Liver (tissue), 9 donors: ENCODE results near the gene RSPRY1. TPM values are rescaled to one million over a fixed set of nuclear protein-coding genes. Genes with fewer than 3 reads are reported as not detected.

ENCODE experiments used
- DNase-seq: peaks from one replicate; pipeline ENCODE4 v3.0.0-alpha.2; 2017; ENCODE audit warnings: low spot score
- H3K27ac ChIP-seq, 2 donors: one replicate each; pipeline ENCODE4 v1.7.0; 2013; ENCODE audit warnings: inconsistent platforms in 2 of 2, low read length in 2 of 2, control low read depth in 1 of 2, low read depth in 1 of 2, mild to moderate bottlenecking in 1 of 2
- H3K27me3 ChIP-seq, 4 donors: one replicate each; pipeline versions ENCODE4 v1.6.1 to v1.7.0; 2013; ENCODE audit warnings: low read length in 3 of 4, inconsistent platforms in 1 of 4, mild to moderate bottlenecking in 1 of 4, moderate library complexity in 1 of 4; ENCODE audit not compliant: control insufficient read depth in 4 of 4, insufficient read depth in 4 of 4
- H3K36me3 ChIP-seq, 4 donors: one replicate each; pipeline versions ENCODE4 v1.6.1 to v1.7.0; 2013; ENCODE audit warnings: low read length in 3 of 4, mild to moderate bottlenecking in 3 of 4, low read depth in 1 of 4, moderate library complexity in 1 of 4; ENCODE audit not compliant: control insufficient read depth in 4 of 4, insufficient read depth in 3 of 4
- H3K4me1 ChIP-seq, 4 donors: one replicate each; pipeline versions ENCODE4 v1.6.1 to v1.7.0; 2013; ENCODE audit warnings: low read length in 3 of 4, mild to moderate bottlenecking in 3 of 4, moderate library complexity in 1 of 4; ENCODE audit not compliant: control insufficient read depth in 4 of 4, insufficient read depth in 4 of 4
- H3K4me3 ChIP-seq, 3 donors: one replicate each; pipeline versions ENCODE4 v1.6.1 to v1.7.0; 2013; ENCODE audit warnings: low read length in 3 of 3, control low read depth in 1 of 3, low read depth in 1 of 3, mild to moderate bottlenecking in 1 of 3
- H3K9ac ChIP-seq, 2 donors: one replicate each; pipeline ENCODE4 v1.7.0; 2013; ENCODE audit warnings: low read length in 2 of 2, mild to moderate bottlenecking in 2 of 2, moderate library complexity in 2 of 2, control low read depth in 1 of 2, low read depth in 1 of 2
- H3K9me3 ChIP-seq, 4 donors: one replicate each; pipeline versions ENCODE4 v1.6.1 to v1.7.0; 2013; ENCODE audit warnings: low read length in 3 of 4; ENCODE audit not compliant: control insufficient read depth in 4 of 4
- EGR1 ChIP-seq, 2 donors: IDR thresholded peaks; 2 replicates each; pipeline ENCODE4 v1.6.1; 2016 to 2018; ENCODE audit warnings: antibody characterized with exemption in 2 of 2, low read depth in 2 of 2
- FOXA1 ChIP-seq: IDR thresholded peaks from 2 replicates; pipeline ENCODE4 v1.6.1; 2016; ENCODE audit warnings: antibody characterized with exemption
- FOXA2 ChIP-seq: IDR thresholded peaks from 2 replicates; pipeline ENCODE4 v1.6.1; 2016; ENCODE audit warnings: antibody characterized with exemption
- GABPA ChIP-seq, 2 donors: IDR thresholded peaks in 1 of 2; conservative IDR thresholded peaks in 1 of 2; 2 replicates each; pipeline ENCODE4 v1.6.1; 2016; ENCODE audit warnings: antibody characterized with exemption in 2 of 2, mild to moderate bottlenecking in 1 of 2, moderate library complexity in 1 of 2
- HNF4G ChIP-seq: IDR thresholded peaks from 2 replicates; pipeline ENCODE4 v1.6.1; 2016; ENCODE audit warnings: antibody characterized with exemption
- JUND ChIP-seq, 2 donors: IDR thresholded peaks; 2 replicates each; pipeline ENCODE4 v1.6.1; 2016; ENCODE audit warnings: antibody characterized with exemption in 2 of 2
- NR2F2 ChIP-seq: IDR thresholded peaks from 2 replicates; pipeline ENCODE4 v1.6.1; 2016; ENCODE audit warnings: antibody characterized with exemption
- RAD21 ChIP-seq, 2 donors: IDR thresholded peaks; 2 replicates each; pipeline ENCODE4 v1.6.1; 2016; ENCODE audit warnings: antibody characterized with exemption in 2 of 2, mild to moderate bottlenecking in 2 of 2
- RXRA ChIP-seq, 2 donors: IDR thresholded peaks; 2 replicates each; pipeline ENCODE4 v1.6.1; 2017 to 2018; ENCODE audit warnings: antibody characterized with exemption in 2 of 2, mild to moderate bottlenecking in 1 of 2
- SP1 ChIP-seq: IDR thresholded peaks from 2 replicates; pipeline ENCODE4 v1.6.1; 2018; ENCODE audit warnings: antibody characterized with exemption, mild to moderate bottlenecking
- TAF1 ChIP-seq: conservative IDR thresholded peaks from 2 replicates; pipeline ENCODE4 v1.6.1; 2016; ENCODE audit warnings: antibody characterized with exemption, mild to moderate bottlenecking
- WGBS: extraction: QIAGEN DNeasy Blood & Tissue Kit; methylation state at CpG from one replicate; pipeline ENCODE4 v1.1.7; 2013; 5-methylcytosine and 5-hydroxymethylcytosine counted together
- polyA plus RNA-seq, 2 donors: library from polyadenylated mRNA; stranded (reverse) in 1 of 2; unstranded in 1 of 2; fragments of 200-250 nt in 1 of 2; fragments of >200 nt in 1 of 2; fragmentation: Nextera tagmentation in 1 of 2; extraction: Ambion mirVana in 1 of 2; gene quantifications; one replicate each; pipeline versions ENCODE4 v1.2.1 to v1.2.3, GENCODE V29; 2013 to 2015
- total RNA-seq, 2 donors: library from RNA; depleted of rRNA; stranded (reverse); fragments of >200 nt; gene quantifications; one replicate each; pipeline ENCODE4 v1.2.3, GENCODE V29; 2014
- TF ChIP-seq, protein P1 (sequence below): IDR thresholded peaks from 2 replicates; pipeline ENCODE4 v1.6.1; 2016; ENCODE audit warnings: antibody characterized with exemption
- TF ChIP-seq, protein P2 (sequence below): IDR thresholded peaks from 2 replicates; pipeline ENCODE4 v1.6.1; 2016; ENCODE audit warnings: antibody characterized with exemption
- TF ChIP-seq, protein P3 (sequence below): IDR thresholded peaks from 2 replicates; pipeline ENCODE4 v1.6.1; 2016; ENCODE audit warnings: antibody characterized with exemption, mild to moderate bottlenecking
- TF ChIP-seq, protein P4 (sequence below): IDR thresholded peaks from 2 replicates; pipeline ENCODE4 v1.6.1; 2016; ENCODE audit warnings: antibody characterized with exemption
- donor health status: healthy.
- donor health status: healthy.
- donor health status: healthy.
- donor health status: healthy.
- donor health status: healthy.

RSPRY1 gene
- total and polyA plus RNA-seq, 4 donors, result 10.9 to 27.6 (median 20.2) TPM

DNA sequence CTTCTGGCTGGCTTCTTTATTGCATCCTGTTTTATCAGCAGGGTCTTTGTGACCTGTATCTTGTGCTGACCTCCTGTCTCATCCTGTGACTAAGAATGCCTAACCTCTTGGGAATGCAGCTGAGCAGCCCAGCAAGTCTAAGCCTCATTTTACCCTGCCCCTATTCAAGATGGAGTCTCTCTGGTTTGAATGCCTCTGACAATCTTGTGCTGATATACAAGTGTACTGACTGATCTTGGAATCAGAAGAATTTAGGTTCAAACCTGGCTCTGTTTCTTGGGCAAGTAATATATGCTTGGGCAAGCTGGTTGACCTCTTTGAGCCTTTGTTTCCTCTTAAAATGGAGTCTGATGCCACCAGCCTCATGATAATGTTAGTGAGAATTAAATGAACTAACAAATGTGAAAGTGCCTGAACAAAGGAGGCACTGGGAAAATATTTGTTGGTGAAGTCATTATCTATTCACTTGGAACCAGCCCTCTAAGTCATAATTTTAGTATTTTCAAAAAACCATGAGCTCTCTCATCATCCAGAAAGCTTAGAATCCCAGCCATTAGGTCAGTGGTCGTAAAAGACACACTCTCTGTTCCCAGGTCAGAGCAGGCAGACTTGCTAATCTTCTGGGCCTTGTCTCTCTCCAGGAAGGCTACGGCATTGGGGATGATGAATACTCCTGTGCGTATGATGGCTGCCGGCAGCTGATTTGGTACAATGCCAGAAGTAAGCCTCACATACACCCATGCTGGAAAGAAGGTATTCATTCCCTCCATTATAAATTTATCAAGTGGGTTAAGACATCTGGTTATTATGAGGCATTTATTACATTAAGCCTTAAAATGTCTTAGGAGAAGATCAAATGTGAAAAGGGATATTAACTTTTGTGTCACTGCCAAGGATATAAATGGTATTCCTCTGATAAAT is 40.8 kb downstream of the RSPRY1 start (continued):
- TF ChIP-seq, protein P1, sequence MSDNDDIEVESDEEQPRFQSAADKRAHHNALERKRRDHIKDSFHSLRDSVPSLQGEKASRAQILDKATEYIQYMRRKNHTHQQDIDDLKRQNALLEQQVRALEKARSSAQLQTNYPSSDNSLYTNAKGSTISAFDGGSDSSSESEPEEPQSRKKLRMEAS, result no peak
- TF ChIP-seq, protein P2, sequence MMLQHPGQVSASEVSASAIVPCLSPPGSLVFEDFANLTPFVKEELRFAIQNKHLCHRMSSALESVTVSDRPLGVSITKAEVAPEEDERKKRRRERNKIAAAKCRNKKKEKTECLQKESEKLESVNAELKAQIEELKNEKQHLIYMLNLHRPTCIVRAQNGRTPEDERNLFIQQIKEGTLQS, result no peak

DNA sequence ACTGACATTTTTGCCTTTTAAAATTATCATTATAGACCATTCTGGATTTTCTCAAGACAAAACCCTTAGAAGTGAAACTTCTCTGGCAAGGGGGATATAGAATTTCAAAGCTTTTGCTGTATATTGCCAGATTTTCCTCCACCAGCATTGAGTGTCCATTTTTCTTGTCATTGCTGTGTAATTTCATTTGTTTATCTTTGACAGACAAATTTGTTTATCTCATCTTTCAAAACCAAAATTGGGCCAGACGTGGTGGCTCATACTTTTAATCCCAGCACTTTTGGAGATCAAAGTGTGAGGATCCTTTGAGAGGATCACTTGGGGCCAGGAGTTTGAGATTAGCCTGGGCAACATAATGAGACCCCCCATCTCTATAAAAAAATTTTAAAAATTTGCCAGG is 43.0 kb downstream of the RSPRY1 start:
- Histone ChIP-seq H3K27me3 (no peaks in the 10 kb centered on the region), H3K4me3 (no peak overlapping the region), H3K27ac (no peak overlapping the region), H3K9me3 (no peaks in the 10 kb centered on the region), H3K36me3 (peaks cover 26 to 78% (median 64%) of the 10 kb centered on the region in 4 donors), H3K9ac (no peak overlapping the region), H3K4me1 (no peaks in the 10 kb centered on the region)
- WGBS, result 78% methylated on average over 1 of the region's 1 CpG
- no peak for DNase-seq
- TF ChIP-seq, protein P3, sequence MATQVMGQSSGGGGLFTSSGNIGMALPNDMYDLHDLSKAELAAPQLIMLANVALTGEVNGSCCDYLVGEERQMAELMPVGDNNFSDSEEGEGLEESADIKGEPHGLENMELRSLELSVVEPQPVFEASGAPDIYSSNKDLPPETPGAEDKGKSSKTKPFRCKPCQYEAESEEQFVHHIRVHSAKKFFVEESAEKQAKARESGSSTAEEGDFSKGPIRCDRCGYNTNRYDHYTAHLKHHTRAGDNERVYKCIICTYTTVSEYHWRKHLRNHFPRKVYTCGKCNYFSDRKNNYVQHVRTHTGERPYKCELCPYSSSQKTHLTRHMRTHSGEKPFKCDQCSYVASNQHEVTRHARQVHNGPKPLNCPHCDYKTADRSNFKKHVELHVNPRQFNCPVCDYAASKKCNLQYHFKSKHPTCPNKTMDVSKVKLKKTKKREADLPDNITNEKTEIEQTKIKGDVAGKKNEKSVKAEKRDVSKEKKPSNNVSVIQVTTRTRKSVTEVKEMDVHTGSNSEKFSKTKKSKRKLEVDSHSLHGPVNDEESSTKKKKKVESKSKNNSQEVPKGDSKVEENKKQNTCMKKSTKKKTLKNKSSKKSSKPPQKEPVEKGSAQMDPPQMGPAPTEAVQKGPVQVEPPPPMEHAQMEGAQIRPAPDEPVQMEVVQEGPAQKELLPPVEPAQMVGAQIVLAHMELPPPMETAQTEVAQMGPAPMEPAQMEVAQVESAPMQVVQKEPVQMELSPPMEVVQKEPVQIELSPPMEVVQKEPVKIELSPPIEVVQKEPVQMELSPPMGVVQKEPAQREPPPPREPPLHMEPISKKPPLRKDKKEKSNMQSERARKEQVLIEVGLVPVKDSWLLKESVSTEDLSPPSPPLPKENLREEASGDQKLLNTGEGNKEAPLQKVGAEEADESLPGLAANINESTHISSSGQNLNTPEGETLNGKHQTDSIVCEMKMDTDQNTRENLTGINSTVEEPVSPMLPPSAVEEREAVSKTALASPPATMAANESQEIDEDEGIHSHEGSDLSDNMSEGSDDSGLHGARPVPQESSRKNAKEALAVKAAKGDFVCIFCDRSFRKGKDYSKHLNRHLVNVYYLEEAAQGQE, result no peak
- TF ChIP-seq RAD21 (IDR thresholded peaks at IDR 0.05), result no peak
- no peak for TF ChIP-seq EGR1 (IDR thresholded peaks at IDR 0.05; ENCODE audit: low read depth in 2 of 2)
- TF ChIP-seq SP1, result no peak
- TF ChIP-seq HNF4G, result no peak
- no peak for TF ChIP-seq TAF1

DNA sequence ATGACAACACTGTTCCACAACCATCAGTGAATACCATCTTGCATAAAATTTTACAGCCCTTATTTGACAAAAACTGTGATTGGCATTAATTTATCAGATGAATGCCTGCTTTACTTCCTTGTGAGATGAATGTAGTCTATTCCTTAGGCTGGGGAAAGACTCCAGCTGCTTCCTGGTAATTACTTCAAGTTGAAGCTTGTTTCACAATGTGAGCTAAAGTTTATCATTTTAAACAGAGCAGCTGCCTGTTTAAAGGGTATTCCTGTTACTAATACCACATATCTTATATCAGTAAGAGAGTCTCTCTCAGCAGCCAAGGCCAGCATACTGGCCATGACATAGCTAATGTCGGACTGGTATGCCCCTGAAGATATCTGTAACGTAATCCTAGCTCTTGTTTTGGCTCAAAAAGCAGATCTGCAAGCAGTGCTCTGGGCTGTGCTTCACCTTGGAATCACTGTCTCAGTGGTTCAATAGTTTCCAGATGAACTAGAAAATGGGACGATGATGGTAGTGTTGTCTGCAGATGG is 45.8 kb downstream of the RSPRY1 start:
- Histone ChIP-seq H3K27me3 (no peaks in the 10 kb centered on the region), H3K27ac (no peak overlapping the region), H3K36me3 (peaks cover 17 to 78% (median 60%) of the 10 kb centered on the region in 4 donors), H3K4me3 (no peak overlapping the region), H3K9me3 (no peaks in the 10 kb centered on the region), H3K4me1 (no peaks in the 10 kb centered on the region), H3K9ac (no peak overlapping the region)
- TF ChIP-seq RXRA (IDR thresholded peaks at IDR 0.05) (no peak), SP1 (no peak), FOXA2 (no peak), NR2F2 (no peak), FOXA1 (no peak), HNF4G (no peak), JUND (IDR thresholded peaks at IDR 0.05) (no peak), EGR1 (IDR thresholded peaks at IDR 0.05; ENCODE audit: low read depth in 2 of 2) (no peak), TAF1 (no peak), GABPA (IDR thresholded peaks at IDR 0.05 in 1 of 2, conservative IDR thresholded peaks at IDR 0.05 in 1 of 2) (no peak)
- TF ChIP-seq, protein P4, sequence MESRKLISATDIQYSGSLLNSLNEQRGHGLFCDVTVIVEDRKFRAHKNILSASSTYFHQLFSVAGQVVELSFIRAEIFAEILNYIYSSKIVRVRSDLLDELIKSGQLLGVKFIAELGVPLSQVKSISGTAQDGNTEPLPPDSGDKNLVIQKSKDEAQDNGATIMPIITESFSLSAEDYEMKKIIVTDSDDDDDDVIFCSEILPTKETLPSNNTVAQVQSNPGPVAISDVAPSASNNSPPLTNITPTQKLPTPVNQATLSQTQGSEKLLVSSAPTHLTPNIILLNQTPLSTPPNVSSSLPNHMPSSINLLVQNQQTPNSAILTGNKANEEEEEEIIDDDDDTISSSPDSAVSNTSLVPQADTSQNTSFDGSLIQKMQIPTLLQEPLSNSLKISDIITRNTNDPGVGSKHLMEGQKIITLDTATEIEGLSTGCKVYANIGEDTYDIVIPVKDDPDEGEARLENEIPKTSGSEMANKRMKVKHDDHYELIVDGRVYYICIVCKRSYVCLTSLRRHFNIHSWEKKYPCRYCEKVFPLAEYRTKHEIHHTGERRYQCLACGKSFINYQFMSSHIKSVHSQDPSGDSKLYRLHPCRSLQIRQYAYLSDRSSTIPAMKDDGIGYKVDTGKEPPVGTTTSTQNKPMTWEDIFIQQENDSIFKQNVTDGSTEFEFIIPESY, result no peak
- DNase-seq, result no peak
- WGBS, result 96% methylated on average over 3 of the region's 3 CpGs
